ENCODE data around the gene ADAMTS9. TPM values are rescaled to one million over a fixed set of nuclear protein-coding genes. Genes with fewer than 3 reads are reported as not detected.

Gene ADAMTS9
- total and polyA plus RNA-seq, 4 donors = 1.2 to 13.8 (median 7.4) TPM

GRCh38 chr3:64530434-64531049, 157.3 kb downstream of the ADAMTS9 start:
- no peak overlapping the region for H3K27ac ChIP-seq (ENCODE audit: low read depth in 1 of 2, low read length in 2 of 2)
- TF ChIP-seq, protein P1, sequence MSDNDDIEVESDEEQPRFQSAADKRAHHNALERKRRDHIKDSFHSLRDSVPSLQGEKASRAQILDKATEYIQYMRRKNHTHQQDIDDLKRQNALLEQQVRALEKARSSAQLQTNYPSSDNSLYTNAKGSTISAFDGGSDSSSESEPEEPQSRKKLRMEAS (IDR thresholded peaks at IDR 0.05) = no peak
- TF ChIP-seq FOXA1 (IDR thresholded peaks at IDR 0.05) (no peak), JUND (IDR thresholded peaks at IDR 0.05) (no peak), YY1 (IDR thresholded peaks at IDR 0.05) (no peak), EGR1 (IDR thresholded peaks at IDR 0.05; ENCODE audit: low read depth in 2 of 2) (no peak), TAF1 (conservative IDR thresholded peaks at IDR 0.05) (no peak), RAD21 (IDR thresholded peaks at IDR 0.05) (peak; percentile 72 to 77), SP1 (IDR thresholded peaks at IDR 0.05) (no peak)
- TF ChIP-seq, protein P2, sequence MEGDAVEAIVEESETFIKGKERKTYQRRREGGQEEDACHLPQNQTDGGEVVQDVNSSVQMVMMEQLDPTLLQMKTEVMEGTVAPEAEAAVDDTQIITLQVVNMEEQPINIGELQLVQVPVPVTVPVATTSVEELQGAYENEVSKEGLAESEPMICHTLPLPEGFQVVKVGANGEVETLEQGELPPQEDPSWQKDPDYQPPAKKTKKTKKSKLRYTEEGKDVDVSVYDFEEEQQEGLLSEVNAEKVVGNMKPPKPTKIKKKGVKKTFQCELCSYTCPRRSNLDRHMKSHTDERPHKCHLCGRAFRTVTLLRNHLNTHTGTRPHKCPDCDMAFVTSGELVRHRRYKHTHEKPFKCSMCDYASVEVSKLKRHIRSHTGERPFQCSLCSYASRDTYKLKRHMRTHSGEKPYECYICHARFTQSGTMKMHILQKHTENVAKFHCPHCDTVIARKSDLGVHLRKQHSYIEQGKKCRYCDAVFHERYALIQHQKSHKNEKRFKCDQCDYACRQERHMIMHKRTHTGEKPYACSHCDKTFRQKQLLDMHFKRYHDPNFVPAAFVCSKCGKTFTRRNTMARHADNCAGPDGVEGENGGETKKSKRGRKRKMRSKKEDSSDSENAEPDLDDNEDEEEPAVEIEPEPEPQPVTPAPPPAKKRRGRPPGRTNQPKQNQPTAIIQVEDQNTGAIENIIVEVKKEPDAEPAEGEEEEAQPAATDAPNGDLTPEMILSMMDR (IDR thresholded peaks at IDR 0.05; ENCODE audit: low read depth, low read length, missing input control) = peak; percentile 72
- TF ChIP-seq, protein P3, sequence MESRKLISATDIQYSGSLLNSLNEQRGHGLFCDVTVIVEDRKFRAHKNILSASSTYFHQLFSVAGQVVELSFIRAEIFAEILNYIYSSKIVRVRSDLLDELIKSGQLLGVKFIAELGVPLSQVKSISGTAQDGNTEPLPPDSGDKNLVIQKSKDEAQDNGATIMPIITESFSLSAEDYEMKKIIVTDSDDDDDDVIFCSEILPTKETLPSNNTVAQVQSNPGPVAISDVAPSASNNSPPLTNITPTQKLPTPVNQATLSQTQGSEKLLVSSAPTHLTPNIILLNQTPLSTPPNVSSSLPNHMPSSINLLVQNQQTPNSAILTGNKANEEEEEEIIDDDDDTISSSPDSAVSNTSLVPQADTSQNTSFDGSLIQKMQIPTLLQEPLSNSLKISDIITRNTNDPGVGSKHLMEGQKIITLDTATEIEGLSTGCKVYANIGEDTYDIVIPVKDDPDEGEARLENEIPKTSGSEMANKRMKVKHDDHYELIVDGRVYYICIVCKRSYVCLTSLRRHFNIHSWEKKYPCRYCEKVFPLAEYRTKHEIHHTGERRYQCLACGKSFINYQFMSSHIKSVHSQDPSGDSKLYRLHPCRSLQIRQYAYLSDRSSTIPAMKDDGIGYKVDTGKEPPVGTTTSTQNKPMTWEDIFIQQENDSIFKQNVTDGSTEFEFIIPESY (IDR thresholded peaks at IDR 0.05) = no peak
- no peak overlapping the region for H3K4me3 ChIP-seq (ENCODE audit: low read depth in 1 of 3, low read length in 3 of 3)
- WGBS = 20% methylated on average over 8 of the region's 8 CpGs
- no peaks in the 10 kb centered on the region for H3K9me3 ChIP-seq (ENCODE audit: control insufficient read depth in 4 of 4, low read length in 3 of 4)
- no peaks in the 10 kb centered on the region for H3K36me3 ChIP-seq (ENCODE audit: control insufficient read depth in 4 of 4, insufficient read depth in 3 of 4, low read depth in 1 of 4, low read length in 3 of 4)
- peak; percentile 42 for DNase-seq (ENCODE audit: low spot score)
- H3K27me3 ChIP-seq (ENCODE audit: control insufficient read depth in 4 of 4, insufficient read depth in 4 of 4, low read length in 3 of 4) = peaks cover 0 to 6% (median 0%) of the 10 kb centered on the region in 4 donors
- no peak overlapping the region for H3K9ac ChIP-seq (ENCODE audit: low read depth in 1 of 2, low read length in 2 of 2)
- peaks cover 0 to 7% (median 4%) of the 10 kb centered on the region in 4 donors for H3K4me1 ChIP-seq (ENCODE audit: control insufficient read depth in 4 of 4, insufficient read depth in 4 of 4, low read length in 3 of 4)

GRCh38 chr3:64523324-64523723, 164.5 kb downstream of the ADAMTS9 start:
- WGBS = 61% methylated on average over 3 of the region's 3 CpGs
- H3K4me3 ChIP-seq (ENCODE audit: low read depth in 1 of 3, low read length in 3 of 3) = no peak overlapping the region
- no peak overlapping the region for H3K27ac ChIP-seq (ENCODE audit: low read depth in 1 of 2, low read length in 2 of 2)
- no peaks in the 10 kb centered on the region for H3K9me3 ChIP-seq (ENCODE audit: control insufficient read depth in 4 of 4, low read length in 3 of 4)
- no peak for TF ChIP-seq FOXA2 (IDR thresholded peaks at IDR 0.05)
- TF ChIP-seq, protein P4, sequence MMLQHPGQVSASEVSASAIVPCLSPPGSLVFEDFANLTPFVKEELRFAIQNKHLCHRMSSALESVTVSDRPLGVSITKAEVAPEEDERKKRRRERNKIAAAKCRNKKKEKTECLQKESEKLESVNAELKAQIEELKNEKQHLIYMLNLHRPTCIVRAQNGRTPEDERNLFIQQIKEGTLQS (IDR thresholded peaks at IDR 0.05) = no peak
- TF ChIP-seq, protein P1 (IDR thresholded peaks at IDR 0.05) = no peak
- no peak for TF ChIP-seq HNF4A (conservative IDR thresholded peaks at IDR 0.05)
- no peak for TF ChIP-seq RAD21 (IDR thresholded peaks at IDR 0.05)
- TF ChIP-seq, protein P2 (IDR thresholded peaks at IDR 0.05; ENCODE audit: low read depth, low read length, missing input control) = no peak
- TF ChIP-seq, protein P3 (IDR thresholded peaks at IDR 0.05) = no peak
- TF ChIP-seq YY1 (IDR thresholded peaks at IDR 0.05) = no peak
- TF ChIP-seq TAF1 (conservative IDR thresholded peaks at IDR 0.05) = no peak
- TF ChIP-seq NR2F2 (IDR thresholded peaks at IDR 0.05) = no peak
- TF ChIP-seq GABPA (IDR thresholded peaks at IDR 0.05 in 1 of 2, conservative IDR thresholded peaks at IDR 0.05 in 1 of 2) = no peak
- no peak for TF ChIP-seq REST (IDR thresholded peaks at IDR 0.05)
- TF ChIP-seq EGR1 (IDR thresholded peaks at IDR 0.05; ENCODE audit: low read depth in 2 of 2) = no peak
- no peak for TF ChIP-seq SP1 (IDR thresholded peaks at IDR 0.05)
- DNase-seq (ENCODE audit: low spot score) = no peak
- H3K9ac ChIP-seq (ENCODE audit: low read depth in 1 of 2, low read length in 2 of 2) = no peak overlapping the region
- H3K36me3 ChIP-seq (ENCODE audit: control insufficient read depth in 4 of 4, insufficient read depth in 3 of 4, low read depth in 1 of 4, low read length in 3 of 4) = no peaks in the 10 kb centered on the region
- H3K4me1 ChIP-seq (ENCODE audit: control insufficient read depth in 4 of 4, insufficient read depth in 4 of 4, low read length in 3 of 4) = no peaks in the 10 kb centered on the region
- H3K27me3 ChIP-seq (ENCODE audit: control insufficient read depth in 4 of 4, insufficient read depth in 4 of 4, low read length in 3 of 4) = no peaks in the 10 kb centered on the region

All from liver (tissue), 9 donors.